NCI-H1694 treated with DMSO at 0.1 percent for 48 hours (cell line): ENCODE data around the gene PRR7.

Experiments used
- DNase-seq: peaks from one replicate; lab custom pipeline; 2025; lab: John Stamatoyannopoulos, UW

Gene PRR7

GRCh38 chr5:177452688-177453638 lies 6.3 kb downstream of the PRR7 start:
- DNase-seq = no peak

GRCh38 chr5:177453852-177454396 lies 7.3 kb downstream of the PRR7 start:
- no peak for DNase-seq

GRCh38 chr5:177454397-177455035 lies 7.9 kb downstream of the PRR7 start:
- DNase-seq = peak; percentile 65

GRCh38 chr5:177455036-177455660 lies 8.5 kb downstream of the PRR7 start:
- DNase-seq = peak; percentile 63

- peak; percentile 62 for DNase-seq
Observed at GRCh38 chr5:177455661-177456590, 9.3 kb downstream of the PRR7 start.

- no peak for DNase-seq
Observed at GRCh38 chr5:177456591-177456964, 10.0 kb downstream of the PRR7 start.

- DNase-seq = peak; percentile 73
Observed at GRCh38 chr5:177456976-177457851, 10.6 kb downstream of the PRR7 start.

- no peak for DNase-seq
Observed at GRCh38 chr5:177457852-177458681, 11.5 kb downstream of the PRR7 start.

GRCh38 chr5:177458912-177459350 lies 12.3 kb downstream of the PRR7 start:
- no peak for DNase-seq

- DNase-seq = no peak
Observed at GRCh38 chr5:177459357-177459756, 12.7 kb downstream of the PRR7 start.

- DNase-seq = no peak
Observed at GRCh38 chr5:177459819-177460628, 13.4 kb downstream of the PRR7 start.

GRCh38 chr5:177462021-177462670 lies 15.5 kb downstream of the PRR7 start:
- DNase-seq = no peak

GRCh38 chr5:177465044-177465443 lies 18.4 kb downstream of the PRR7 start:
- DNase-seq = no peak

GRCh38 chr5:177466861-177467260 lies 20.2 kb downstream of the PRR7 start:
- no peak for DNase-seq

- DNase-seq = no peak
Observed at GRCh38 chr5:177467436-177467835, 20.8 kb downstream of the PRR7 start.

GRCh38 chr5:177468329-177468684 lies 21.7 kb downstream of the PRR7 start:
- DNase-seq = no peak

GRCh38 chr5:177468685-177469628 lies 22.3 kb downstream of the PRR7 start:
- DNase-seq = no peak
